IPS-18c (cell line): ENCODE data around the gene HIBCH.
"Not testable (repeated sequence)": the region's sequence is repeated elsewhere in the genome, so short reads cannot be mapped to it uniquely, and the experiment has no call there.

Experiments used
- H3K4me3 ChIP-seq: 2 replicates; pipeline ENCODE4 v1.7.0; 2013; ENCODE audit warnings: low read depth, mild to moderate bottlenecking, low read length, moderate library complexity; ENCODE audit not compliant: insufficient read depth
- H3K9me3 ChIP-seq: one replicate; pipeline ENCODE4 v1.6.1; 2013; ENCODE audit warnings: mild to moderate bottlenecking, low read length, moderate library complexity; ENCODE audit not compliant: control insufficient read depth, insufficient read depth

HIBCH gene

DNA sequence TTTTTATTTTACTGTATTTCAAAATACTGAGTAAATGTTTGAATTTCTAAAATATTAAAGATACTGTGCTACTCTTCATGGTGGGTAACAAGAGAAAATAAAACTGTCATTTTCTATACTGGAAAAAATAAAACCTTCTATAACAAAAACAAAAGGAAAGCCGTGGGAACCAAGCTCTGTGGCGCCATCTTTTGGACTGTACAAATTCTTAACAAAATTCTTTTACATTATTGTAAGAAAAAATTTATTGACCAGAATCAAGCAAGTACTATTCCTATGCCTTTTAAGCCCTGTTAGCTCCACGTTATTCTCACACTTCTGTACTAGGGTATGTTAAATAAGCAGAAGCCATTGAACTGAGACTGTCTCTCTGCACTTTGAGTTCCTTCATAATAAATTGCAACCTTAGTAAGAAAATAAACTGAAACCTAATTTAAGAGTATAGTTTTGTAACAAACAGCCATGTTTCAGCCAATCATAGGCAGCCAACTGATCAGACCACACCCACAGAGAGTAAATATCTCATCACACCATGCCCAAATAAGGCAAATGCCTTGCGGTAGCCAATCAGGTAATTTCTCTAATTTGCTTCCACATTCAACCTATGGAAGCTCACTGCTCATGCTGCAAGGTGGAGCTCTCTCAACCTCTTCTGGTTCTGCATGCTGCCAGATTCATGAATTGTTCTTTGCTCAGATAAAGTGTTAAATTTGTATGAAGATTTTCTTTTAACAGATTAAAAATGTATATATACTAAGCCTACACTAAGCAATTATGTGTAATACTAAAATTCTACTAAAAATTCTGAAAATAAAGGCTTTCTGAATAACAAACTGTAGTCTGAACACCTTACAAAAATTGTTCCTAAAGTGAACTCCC lies 42.2 kb downstream of the HIBCH start:
- H3K4me3 ChIP-seq, result no peak overlapping the region
- no peaks in the 10 kb centered on the region for H3K9me3 ChIP-seq

DNA sequence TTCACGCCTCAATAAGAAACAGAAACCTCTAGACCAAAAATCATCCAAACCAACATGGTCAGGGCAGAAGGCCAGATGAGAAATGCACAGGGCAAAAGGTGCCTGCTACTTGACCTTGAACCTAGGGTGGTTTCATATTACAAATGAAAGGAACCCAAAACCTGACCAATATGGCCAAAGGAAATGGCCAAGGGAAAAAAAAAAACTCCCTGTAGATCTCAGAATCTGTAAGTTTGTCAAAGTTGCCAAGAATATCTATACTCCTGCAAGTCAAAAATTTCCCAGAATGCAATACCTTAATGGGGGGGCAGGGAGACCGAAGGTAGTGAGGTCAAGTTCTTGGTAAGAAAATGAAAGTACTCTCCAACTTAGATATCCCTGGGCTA lies 47.2 kb downstream of the HIBCH start:
- Histone ChIP-seq H3K4me3 (no peak overlapping the region), H3K9me3 (peaks cover 2% of the 10 kb centered on the region)

DNA sequence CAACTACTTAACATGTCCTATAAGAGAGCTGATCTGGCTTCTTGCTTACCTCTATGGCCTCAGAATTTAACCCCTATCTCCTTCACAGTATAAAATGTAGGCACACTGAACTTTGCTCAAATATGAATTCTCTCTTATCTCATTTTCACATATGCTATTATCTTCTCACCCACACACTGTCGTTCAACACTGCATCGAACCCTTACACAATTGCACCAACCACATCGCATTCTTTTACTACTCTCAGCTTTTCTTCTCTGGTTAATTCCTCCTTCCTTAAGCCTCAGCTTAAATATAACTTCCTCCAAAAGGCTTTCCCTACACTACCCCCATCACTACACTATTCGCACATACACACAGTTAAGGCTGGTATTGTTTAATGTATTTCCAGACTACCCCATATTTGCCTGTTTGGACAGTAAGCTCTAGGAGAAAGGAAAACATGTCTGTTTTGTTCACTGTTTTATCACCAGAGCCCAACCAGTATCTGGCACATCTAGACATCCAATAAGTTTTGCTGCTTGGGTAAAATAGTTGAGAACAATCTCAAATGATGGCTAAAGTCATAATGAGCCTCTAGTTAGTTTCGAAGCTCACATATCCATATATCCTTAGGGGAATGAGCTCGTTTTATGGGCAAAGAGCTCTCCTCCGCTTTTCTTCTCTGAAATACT lies 47.7 kb downstream of the HIBCH start:
- Histone ChIP-seq H3K4me3 (no peak overlapping the region), H3K9me3 (peaks cover 2% of the 10 kb centered on the region)

DNA sequence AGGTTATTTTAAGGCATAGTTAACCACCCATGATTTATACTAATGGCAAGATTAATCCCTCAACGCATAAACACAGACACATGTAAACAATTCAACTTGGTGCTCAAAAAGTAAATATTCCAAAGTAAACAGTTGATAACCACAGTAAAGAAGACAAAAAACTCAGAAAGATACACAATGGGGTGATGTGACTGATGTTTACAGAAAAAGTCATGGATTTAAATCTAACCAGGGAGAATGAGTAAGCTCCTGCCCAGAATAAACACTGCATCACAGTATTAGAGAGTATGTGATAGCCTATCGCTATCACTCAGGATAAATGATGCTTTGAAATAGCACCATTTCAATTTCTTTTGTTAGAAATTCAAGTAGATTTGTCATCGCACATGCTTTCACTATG lies 49.3 kb downstream of the HIBCH start:
- Histone ChIP-seq H3K9me3 (peaks cover 2% of the 10 kb centered on the region), H3K4me3 (no peak overlapping the region)

DNA sequence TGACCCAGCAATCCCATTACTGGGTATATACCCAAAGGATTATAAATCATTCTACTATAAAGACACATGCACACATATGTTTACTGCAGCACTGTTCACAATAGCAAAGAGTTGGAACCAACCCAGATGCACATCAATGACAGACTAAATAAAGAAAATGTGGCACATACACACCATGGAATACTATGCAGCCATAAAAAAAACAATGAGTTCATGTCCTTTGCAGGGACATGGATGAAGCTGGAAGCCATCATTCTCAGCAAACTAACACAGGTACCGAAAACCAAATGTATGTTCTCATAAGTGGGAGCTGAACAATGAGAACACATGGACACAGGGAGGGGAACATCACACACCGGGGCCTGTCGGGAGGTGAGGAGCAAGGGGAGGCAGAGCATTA lies 49.9 kb downstream of the HIBCH start:
- H3K4me3 ChIP-seq, H3K9me3 ChIP-seq: not testable (repeated sequence)

DNA sequence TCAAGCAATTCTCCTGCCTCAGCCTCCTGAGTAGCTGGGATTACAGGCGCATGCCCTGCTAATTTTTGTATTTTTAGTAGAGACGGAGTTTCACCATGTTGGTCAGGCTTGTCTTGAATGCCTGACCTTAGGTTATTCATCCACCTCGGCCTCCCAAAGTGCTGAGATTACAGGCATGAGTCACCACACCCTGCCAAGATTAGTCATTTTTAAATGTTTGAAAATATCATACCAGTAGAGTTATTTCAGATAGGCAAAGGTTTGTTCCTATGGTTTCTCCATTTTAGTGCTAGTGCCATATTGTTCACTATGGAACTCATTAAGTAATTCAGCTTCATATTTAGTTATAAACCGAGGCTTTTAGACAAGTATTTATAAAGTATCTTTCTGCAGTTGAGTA lies 52.3 kb downstream of the HIBCH start:
- peaks cover 2% of the 10 kb centered on the region for H3K9me3 ChIP-seq
- no peak overlapping the region for H3K4me3 ChIP-seq

DNA sequence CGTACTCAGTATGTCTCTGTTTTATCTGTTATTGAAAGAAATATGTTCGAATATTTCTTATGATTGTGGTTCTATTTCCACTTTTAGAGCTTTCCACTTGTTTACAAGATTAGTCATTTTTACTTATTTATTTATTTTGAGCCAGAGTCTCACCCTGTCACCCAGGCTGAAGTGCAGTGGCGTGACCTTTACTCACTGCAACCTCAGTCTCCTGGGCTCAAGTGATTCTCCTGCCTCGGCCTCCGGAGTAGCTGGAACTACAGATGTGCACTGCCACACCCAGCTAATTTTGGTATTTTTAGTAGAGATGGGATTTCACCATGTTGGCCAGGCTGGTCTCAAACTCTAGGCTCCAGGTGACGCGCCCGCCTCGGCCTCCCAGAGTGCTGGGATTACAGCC lies 53.3 kb downstream of the HIBCH start:
- Histone ChIP-seq H3K9me3 (peaks cover under 1% of the 10 kb centered on the region), H3K4me3 (no peak overlapping the region)

DNA sequence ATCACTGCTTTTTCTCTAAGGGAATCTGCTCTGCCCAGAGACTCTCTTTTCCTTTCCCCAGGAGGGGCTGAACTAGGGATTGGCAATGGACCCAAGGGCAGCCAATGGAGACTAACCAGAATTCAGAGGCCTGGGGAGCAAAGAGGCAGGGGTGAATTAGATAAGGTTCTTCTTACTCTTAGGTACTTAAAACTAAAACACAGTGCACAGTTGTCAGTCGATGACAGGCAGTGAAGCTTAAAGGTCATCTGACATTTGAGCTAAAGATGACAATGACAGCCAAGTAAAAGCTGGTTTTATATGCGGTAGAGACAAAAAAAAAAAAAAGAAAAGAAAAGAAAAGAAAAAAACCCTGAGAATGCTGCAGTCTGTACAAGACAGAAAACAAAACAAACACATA lies 57.8 kb downstream of the HIBCH start:
- H3K4me3 ChIP-seq, result no peak overlapping the region
- H3K9me3 ChIP-seq, result no peaks in the 10 kb centered on the region

DNA sequence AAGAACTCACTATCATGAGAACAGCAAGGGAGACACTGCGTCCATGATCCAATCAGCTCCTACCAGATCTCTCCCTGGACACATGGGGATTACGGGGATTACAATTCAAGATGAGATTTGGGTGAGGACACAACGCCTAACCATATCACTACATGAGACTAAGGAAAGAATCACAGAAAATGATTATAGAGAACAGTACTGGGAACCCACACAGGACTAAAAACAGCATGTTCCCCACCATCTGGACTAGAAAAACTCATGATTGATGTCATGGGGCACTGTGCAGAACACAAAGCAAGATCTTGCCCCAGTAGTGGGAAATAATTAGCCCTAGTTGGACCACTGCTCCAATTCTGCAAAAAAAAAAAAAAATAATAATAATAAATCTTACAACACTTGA lies 63.5 kb downstream of the HIBCH start:
- Histone ChIP-seq H3K4me3 (no peak overlapping the region), H3K9me3 (no peaks in the 10 kb centered on the region)

DNA sequence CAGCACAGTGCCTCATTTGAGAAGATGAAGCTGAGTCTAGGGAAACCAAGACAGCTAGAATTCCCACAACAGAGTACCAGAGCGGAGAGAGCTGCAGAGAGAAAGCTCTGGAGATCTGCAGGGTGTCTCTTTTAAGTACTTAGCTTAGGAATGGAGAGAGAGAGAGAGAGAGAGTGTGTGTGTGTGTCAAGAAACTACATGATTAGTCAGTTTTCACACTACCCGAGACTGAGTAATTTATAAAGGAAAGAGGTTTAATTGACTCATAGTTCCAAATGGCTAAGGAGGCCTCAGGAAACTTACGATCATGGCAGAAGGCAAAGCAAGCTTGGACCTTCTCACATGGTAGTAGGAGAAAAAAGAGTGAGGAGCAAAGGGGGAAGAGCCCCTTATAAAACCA lies 64.0 kb downstream of the HIBCH start:
- Histone ChIP-seq H3K4me3 (no peak overlapping the region), H3K9me3 (no peaks in the 10 kb centered on the region)

DNA sequence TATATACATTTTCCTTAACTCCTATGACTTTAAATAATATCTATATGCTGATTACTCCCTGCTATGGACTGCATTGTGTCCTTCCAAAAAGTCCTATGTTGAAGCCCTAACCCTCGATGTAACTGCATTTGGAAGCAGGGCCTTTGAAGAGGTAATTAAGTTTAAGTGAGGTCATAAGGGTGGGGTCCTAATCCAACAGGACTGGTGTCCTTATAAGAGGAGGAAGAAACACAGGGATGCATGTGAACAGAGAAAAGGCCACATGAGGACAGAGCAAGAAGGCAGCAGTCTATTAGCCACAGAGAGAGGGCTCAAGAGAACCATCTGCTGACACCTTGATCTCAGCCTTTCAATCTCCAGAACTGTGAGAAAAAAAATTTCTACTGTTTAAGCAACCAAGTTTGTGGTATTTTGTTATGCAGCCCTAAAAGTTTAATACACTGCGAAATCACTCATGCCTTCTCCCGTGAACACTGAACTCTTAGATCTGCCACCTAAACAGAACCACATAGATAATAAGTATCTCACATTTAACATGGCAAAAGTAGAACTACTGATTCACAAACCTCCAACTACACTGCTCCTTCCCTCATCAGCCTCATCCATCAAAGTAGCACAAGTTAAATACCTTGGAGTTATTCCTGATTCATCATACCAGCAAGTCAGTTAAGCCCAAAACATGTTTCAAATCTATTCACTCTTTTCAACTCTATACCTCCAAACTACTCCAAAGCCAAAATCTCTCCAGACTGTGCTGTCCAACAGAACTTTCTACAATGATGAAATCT lies 65.4 kb downstream of the HIBCH start:
- H3K4me3 ChIP-seq, result no peak overlapping the region

DNA sequence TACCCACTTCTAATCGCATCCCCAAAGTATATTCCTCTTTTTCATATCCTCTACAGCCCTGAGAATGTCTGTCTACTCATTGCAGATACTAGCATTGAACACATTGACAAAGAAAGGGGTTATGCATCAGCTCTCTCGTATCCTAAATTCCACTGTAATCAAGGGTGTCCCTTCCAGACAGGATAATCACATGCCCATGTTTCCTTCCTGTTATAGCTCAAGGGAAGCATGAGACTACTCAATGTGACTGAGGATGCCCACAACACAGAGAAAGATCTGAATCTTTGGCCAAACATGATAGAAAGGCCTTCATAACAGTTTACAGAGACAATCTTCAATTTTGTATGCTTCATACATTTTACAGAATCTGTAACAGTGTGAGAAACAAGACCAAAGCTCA lies 69.2 kb downstream of the HIBCH start:
- H3K9me3 ChIP-seq, result no peaks in the 10 kb centered on the region
- H3K4me3 ChIP-seq, result no peak overlapping the region

More for the DNA sequence above, 65.4 kb downstream of the HIBCH start:
- H3K9me3 ChIP-seq, result no peaks in the 10 kb centered on the region

DNA sequence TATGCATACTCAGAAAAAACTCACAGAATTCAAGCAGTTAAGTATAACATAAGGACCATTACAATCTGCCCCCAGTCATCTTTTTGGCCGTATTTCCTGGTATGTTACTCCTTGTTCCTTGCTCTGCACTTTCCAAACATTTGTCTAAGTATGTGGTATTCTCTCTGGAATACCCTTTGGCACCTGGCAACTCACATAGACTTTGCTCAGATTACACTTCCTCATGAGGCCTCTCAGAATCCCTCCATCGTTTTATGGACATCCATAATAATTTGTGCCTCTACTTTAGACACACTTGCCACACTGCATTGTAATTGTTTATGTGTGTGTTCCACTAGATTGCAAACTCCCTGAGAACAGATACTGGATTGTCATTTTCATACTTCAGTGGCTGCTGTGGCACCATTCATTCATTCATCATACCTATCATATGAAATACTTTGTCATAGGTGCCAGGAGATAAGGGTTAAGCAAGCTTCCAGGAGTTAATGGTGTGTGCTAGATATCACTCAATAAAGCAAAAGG lies 84.0 kb downstream of the HIBCH start:
- no peak overlapping the region for H3K4me3 ChIP-seq
- peaks cover 5% of the 10 kb centered on the region for H3K9me3 ChIP-seq

DNA sequence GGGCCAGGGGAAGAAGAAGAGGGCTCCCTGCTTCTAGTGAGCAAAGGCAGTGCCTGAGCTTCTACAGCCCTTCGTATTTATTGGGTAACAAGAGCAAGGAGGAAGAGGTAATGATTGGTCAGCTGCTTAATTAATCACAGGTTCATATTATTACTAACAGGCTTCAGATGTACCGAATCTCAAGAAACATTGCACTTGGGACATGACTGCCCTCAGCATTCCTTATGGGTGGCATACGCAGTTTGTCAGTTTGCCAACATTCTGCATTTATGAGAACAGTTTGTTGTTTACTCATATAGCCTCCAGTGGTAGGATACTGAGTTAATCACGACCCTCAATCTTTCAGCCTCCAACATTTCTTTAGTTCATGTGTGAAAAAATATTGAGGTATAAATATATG lies 84.5 kb downstream of the HIBCH start:
- no peak overlapping the region for H3K4me3 ChIP-seq
- H3K9me3 ChIP-seq, result peaks cover 3% of the 10 kb centered on the region

DNA sequence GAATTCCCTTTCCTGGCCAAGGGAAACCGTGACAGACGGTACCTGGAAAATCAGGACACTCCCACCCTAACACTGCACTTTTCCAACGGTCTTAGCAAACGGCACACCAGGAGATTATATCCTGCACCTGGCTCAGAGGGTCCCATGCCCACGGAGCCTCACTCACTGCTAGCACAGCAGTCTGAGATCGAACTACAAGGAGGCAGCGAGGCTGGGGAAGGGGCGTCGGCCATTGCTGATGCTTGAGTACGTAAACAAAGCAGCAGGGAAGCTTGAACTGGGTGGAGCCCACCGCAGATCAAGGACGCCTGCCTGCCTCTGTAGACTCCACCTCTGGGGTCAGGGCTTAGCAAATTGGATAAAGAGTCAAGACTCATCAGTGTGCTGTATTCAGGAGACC lies 95.6 kb downstream of the HIBCH start:
- H3K4me3 ChIP-seq, H3K9me3 ChIP-seq: not testable (repeated sequence)

DNA sequence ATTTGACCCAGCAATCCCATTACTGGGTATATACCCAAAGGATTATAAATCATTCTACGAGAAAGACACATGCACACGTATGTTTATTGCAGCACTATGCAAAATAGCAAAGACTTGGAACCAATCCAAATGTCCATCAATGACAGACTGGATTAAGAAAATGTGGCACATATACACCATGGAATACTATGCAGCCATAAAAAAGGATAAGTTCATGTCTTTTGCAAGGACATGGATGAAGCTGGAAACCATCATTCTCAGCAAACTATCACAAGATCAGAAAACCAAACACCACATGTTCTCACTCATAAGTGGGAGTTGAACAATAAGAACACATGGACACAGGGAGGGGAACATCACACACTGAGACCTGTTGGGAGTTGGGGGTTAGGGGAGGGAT lies 96.9 kb downstream of the HIBCH start:
- H3K9me3 ChIP-seq, H3K4me3 ChIP-seq: not testable (repeated sequence)

DNA sequence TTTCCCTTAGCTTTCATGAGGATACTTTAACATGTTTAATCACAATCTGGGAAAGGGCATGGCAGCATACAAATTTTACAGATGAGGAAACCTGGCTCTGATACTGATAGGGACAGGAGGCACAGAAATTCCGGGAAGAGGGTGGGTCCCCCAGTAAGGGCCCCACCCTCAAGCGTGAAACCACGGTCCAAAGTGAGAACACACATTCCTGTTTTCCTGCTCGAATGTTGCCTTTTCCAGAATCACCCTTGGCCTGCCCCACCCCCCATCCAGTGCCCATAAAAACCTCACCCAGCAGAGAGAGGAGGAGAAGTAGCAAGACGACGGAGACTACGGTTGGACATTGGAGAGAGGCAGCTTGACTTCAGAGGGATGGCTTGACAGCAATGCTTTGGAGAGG lies 98.2 kb downstream of the HIBCH start:
- no peak overlapping the region for H3K4me3 ChIP-seq
- peaks cover 8% of the 10 kb centered on the region for H3K9me3 ChIP-seq

DNA sequence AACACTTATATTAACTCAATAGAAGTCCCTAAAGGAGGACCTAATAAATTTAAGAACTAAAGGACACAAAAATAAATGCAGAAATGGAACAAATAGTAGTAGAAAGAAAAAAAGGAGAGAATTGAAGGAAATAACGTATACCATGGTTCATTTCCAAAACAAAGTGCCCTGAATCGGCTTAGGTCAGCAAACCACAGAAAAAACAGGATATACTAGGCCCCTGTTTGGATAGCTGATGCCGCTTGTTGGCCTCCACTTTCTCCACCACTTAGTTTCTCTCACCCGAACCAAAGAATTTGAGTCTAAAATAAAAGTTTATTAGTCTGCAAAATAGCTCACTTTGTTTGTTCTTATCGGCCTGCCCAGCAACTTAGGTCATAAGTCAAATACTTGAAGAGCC lies 100.4 kb downstream of the HIBCH start:
- H3K9me3 ChIP-seq, result peaks cover 8% of the 10 kb centered on the region
- H3K4me3 ChIP-seq, result no peak overlapping the region
